GM18519 (cell line): Measurements from ENCODE around the gene MEI4.
"Not testable (repeated sequence)": the region's sequence is repeated elsewhere in the genome, so short reads cannot be mapped to it uniquely, and the experiment has no call there.

Experiments used
- ATAC-seq: cut with Tn5 transposase; IDR thresholded peaks from one replicate; pipeline ENCODE4 v1.9.1; 2021; ENCODE audit warnings: mild to moderate bottlenecking, moderate library complexity; ENCODE audit not compliant: unreplicated experiment, low FRiP score

Gene MEI4

DNA sequence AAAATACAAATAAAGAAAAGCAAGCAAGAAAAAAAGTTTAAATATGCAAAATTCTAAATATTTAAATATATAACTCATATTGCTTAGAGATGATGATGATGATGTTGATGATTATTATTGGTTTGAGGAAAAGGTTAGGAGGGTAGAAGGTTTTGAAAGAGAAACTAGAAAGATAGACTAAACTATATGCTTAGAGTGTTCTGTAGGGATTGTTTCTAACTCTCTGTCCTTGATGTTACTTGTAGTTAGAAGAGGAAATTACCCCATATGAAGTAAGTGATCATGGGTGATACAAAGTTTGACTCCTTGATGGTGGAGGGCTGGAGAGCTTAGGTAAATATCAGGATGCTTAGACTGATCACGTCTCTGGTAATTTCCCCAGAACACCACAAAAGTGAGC, 159.5 kb downstream of the MEI4 start:
- ATAC-seq = no peak

DNA sequence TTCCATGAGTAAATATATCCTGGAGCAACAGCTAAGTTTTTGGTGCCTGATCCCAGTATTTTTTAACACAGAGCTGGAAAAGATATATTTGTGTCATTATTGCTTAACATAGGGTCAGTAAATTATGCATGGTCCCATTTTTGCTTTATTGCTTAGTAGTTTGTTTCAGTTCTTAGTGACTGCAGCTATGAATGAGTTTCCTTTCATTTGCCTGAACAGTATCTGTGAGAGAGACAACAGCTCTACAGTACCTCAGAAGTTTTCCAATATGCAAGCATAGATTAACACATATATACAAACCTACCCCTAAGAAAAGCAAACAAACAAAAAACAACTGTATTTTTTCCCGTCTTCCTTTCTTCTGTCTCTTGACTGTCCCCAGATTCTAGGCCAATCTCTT, 160.3 kb downstream of the MEI4 start:
- no peak for ATAC-seq

DNA sequence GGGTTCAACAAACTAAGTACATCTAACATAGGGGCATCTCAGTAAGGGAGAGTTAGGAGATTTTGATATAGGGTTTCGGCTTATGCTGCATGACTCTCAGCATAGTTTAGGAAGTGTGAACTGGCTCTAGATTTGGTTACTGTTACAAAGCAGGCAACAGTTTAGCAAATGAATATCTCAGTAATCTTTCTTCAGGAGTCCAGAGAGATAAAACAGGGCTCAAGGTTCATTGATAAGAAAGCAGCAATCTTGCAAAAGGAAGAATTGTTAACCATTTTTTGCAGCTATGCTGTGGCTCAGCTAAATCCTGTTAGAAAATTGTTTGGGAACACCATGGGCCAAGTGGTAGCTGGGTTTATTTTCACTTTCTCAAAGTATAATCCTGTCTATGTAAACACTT, 161.3 kb downstream of the MEI4 start:
- no peak for ATAC-seq

DNA sequence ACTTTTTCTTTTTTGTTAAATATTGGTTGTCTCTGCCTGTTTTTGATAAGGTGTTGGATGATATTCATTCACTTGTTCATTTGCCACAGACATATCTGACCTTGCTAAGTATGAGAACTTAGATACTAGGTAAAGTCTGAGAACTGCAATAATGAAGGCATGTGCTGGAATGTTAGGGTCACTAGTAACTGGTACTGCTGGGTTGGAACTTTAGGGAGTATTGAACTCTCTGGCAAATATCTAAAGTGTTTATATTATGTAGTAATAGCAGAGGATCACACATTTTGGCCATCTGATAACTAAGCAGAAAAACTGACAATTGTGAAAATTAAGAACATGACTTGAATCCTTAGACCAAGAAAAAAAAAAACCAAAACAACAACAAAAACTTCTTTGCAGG, 162.7 kb downstream of the MEI4 start:
- no peak for ATAC-seq

DNA sequence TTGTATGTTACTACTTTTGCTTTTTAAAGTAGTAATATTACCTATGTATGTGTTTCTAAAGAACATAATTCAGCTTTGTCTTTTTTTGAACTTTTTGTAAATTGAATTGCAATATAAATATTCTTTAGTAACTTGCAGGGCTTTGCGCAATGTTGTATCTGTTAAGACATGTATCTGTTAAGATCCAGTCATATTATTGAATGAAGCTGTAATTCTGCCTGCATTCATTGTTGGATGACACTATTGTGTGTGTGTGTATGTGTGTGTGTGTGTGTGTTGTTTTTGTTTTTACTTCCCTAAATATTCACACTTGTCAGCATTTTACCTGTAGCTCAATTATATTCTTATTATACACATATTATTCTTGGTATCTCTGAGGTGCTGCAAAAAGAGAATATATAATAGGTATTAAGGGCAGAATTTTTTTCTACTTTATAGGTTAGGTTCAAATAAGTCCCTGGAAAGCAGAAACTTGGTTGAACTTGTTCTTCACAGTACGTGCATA, 164.0 kb downstream of the MEI4 start:
- ATAC-seq = no peak

DNA sequence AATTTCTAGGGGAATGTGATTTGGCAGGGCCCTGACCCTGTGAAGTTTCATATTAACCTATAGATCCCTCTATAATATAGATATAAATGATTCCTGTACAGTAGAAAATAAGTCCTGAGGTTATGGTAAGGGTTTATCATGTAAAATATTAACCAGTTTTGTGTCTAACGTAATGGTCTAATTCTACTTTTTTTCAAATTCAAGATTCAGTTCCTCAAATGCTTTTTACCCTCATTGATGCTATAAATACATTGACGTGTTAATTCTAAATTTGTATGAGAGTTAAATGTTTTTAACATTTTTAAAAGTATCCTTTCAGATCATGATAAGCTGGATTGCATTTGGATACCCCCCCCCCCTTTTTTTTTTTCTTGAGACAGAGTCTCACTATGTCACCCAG, 169.4 kb downstream of the MEI4 start:
- ATAC-seq = no peak

DNA sequence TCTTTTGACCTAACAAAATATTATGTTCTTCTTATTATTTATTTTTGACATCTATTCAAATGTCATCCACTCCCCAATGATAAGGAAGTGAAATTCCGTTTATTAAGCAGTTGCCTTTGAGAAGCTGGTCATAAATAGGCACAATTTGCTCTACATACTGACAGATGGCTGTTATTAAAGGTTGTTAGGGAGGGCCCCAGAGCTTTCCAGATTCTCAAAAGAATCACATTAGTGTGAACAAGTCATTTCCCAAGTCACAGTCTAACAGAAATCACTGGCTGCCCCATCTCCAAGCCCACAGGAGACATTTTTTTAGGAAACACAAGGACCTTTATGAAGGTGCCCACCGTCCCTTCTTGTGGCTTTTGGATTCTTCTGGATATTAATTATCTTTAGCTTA, 172.4 kb downstream of the MEI4 start:
- ATAC-seq = no peak

DNA sequence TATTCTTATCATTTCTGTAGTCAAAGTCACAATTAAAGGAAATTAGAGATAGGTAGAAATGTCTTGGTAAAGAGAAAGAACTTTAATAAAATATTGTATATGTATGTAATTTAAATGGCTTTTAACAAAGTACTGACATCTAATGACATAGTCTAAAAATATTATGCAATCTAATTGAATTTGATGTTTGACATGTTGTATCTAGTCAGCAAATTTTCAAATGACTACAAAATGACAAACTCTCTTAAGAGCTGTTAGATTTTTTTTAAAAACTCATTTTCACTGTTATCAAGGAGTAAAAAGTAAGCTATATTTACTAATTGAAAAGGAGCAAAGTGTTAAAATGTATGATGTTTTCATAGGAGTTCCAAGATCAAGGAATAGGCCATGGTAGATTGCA, 176.9 kb downstream of the MEI4 start:
- ATAC-seq = no peak

DNA sequence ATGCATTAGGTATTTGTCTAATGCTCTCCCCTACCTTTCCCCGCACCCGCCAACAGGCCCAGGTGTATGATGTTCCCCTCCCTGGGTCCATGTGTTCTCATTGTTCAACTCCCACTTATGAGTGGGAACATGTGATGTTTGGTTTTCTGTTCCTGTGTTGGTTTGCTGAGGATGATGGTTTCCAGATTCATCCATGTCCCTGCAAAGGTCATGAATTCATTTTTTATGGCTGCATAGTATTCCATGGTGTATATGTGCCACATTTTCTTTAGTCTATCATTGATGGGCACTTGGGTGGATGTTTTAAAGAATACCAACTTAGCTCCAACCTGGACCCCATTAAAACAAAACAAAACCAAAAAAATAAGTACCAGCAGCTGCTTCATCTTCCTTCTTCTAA, 180.9 kb downstream of the MEI4 start:
- ATAC-seq = not testable (repeated sequence)

DNA sequence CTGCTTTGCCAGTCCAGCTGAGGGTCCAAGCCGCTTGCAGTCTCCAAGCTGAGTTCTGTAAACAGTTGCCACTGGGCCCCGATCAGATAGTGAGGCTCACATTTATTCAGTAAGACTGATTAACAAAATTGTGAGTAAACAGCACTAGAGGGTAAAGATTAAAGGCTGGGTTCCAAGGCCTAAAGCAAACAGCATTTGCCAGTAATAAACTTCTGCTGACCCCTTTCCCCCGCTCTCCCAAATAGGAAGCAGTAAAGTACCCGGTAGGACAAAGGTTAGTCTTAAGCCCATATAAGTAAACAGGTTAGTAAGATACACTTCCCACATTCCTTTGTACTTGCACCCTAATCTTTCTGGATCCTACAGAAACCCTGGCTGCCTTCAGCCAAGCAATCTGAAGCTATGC, 181.8 kb downstream of the MEI4 start:
- no peak for ATAC-seq

DNA sequence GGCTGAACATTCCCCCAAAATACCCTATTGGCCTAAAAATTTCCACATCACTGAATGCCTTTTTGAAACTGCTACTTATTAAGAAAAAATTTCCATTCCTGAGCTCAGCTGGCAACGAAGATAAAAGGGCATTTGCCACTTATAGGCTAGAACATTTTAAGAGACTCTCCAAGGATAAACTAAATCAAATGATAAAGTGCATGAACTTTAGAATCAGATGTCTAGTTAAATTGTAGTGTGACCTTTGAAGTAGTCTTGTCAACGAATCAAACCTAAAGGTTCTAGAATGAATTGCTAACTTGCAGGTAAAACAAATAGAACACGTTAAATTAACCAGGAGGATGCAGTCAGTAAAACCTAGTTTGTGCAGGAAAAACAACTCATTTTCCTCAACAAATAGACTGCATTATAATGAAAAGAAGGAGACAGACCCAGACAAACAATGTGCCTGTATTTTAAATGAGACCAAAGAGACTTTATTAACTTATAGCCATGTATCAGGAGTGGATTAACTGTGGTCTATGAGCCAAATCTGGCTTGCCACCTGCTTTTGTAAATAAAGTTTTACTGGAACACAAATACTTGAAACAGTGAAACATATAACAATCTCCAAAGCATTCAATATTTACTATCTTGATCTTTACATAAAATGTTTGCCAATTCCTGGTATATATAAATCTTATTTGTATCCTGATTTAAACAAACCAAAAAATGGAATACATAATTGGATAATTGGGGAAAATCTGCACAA, 184.4 kb downstream of the MEI4 start:
- no peak for ATAC-seq

DNA sequence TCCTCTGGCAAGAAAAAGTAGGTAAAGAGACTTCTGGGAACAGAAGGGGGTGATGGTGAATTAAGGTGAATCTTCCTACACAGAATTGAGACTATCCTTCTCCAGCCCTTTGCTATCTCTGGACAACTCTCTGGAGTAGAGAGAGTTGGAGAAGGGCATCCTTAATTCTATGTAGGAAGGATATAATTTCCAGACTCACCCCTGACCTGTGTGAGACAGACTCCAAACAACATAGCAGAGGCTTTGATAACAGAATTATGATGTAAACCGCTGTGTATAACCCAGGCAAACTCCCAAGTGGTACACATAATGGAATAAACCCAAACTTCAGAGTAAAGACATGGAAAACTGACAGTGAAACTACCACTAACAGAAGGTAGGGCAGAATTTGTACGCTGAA, 186.5 kb downstream of the MEI4 start:
- no peak for ATAC-seq

DNA sequence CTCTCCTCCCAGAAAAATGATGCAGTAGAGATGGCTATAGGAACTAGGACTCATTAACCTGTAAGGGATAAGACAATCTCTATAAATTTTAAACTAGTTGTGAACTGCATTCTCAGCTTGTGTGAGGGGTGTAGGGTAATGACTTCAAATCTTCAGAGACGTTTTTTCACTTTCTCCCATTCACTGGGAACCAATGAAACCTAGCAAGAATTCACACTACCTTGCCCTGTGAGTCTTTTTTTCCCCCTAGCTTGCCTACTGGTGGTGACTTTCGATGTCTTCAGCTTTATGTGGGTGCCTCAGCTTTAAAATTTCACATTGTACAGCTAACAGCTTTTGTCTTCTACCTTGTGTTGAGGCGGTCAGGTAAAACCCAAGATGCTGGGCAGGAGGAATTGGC, 192.0 kb downstream of the MEI4 start:
- ATAC-seq = no peak

DNA sequence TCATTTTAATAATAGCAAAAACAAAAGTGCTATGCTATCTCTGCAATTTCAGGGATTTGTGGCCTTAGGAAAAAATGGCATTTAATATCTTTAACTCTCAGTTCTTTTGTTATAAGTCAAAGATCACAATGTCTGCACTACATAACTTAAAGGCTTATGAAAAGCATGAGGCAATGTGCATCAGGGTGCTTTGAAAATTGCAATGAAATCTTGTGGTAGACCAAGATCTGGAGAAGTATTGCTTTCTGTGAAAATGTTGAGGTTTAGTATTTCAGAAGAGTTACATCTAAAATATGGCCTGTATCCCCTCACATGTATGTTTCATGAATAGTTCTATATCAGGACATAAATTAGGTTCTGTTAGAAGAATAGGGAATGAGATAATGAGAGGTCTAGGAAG, 200.6 kb downstream of the MEI4 start:
- no peak for ATAC-seq

DNA sequence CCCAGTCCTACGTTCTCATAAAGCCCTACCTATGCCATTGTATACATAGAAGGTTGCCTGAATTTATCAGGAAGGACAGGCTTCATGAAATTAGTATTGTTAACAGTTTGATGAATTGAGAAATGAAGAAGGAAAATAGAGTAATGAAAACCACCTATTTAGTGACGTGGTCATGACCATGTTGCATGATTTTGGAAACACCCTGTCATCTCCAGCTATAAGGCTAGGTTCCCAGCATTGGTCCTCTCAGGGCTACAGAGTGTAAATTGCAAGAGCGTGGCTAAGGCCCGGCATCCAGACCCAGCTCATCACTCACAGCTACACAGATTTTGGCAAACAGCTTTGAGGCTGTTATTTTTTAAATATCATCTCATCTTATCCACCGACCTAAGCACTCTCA, 203.6 kb downstream of the MEI4 start:
- no peak for ATAC-seq

DNA sequence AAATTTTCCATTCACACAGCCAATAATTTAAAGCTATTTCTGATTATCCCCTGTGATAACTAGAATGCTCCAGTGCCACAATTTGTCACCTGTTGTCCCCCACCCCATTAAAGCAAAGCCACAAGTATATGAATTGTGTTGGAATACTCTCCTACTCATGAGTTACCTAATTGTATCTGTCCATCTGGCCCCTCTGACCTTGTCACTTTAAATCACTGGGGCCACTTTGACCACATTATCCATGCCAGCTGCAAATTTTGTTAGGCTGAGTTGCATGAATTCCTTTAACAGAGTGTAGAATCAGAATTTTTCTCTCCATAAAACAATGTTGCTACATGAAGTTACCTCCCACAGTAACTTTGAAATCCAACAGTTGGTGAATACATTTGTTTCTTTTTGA, 204.6 kb downstream of the MEI4 start:
- ATAC-seq = no peak

DNA sequence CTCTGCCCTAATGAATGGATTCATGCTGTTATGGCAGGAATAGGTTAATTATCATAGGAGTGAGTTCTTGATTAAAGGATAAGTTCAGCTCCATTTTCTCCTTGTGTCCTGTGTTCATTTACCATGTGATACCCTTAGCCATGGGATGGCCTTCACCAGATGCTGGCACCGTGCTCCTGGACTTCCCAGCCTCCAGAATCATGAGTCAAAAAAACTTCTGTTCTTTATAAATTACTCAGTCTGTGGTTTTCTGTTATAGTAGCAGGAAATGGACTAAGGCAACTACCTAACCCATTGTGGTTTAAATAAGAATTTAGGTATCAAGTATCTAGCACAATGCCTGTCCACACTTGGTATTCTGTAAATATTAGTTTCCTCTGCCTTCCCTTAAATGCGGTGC, 223.5 kb downstream of the MEI4 start:
- no peak for ATAC-seq

DNA sequence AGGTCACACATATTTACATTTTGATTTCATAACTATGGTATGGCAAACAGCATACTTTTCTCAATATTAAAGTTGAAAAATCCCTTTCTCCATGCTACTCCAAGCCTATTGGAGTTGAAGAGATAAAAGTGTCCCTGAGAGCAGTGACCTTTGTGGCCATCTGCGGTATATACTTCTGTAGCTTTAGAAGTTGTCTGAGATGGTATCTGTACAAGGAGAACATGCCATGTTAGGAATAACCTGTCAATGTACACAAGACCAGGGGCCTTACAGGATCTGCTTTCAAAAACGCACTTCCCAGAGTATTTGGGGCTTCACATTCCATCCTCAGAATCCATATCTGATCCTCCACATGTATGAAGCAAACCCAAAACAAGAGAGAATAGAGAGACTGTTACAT, 226.7 kb downstream of the MEI4 start:
- ATAC-seq = no peak

DNA sequence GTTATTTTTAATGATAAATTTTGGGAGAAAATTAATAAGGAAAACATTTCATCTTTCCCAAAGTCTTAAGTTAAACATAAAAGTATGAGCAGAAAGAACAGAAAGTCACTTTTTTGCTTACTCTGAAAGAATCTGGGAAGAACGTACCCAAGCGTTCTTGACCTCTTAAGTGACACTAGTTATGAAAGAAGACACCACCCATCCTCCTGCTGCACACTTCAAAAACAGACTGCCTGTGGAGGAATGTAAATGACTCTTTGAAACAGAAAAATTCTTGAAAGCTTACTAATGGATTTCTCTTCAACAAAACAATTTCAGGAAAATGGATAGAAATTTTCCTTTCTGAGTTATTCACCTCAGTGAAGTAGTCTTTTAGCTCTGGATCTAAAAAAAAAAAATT, 227.7 kb downstream of the MEI4 start:
- no peak for ATAC-seq

DNA sequence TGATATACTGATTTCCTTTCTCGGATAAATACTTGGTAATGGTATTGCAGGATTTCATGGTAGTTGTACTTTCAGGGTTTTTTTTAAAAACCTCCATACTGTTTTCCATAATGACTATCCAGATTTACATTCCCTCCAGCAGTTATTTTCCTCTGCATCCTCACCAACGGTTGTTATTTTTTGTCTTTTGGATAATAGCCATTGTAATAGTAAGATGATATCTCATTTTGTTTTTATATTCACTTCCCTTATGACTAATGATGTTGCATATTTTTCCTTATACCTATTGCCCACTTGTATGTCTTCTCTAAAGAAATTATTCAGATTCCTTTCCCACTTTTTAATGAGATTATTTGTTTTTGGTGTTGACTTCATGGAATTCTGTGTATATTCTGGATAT, 231.0 kb downstream of the MEI4 start:
- no peak for ATAC-seq

DNA sequence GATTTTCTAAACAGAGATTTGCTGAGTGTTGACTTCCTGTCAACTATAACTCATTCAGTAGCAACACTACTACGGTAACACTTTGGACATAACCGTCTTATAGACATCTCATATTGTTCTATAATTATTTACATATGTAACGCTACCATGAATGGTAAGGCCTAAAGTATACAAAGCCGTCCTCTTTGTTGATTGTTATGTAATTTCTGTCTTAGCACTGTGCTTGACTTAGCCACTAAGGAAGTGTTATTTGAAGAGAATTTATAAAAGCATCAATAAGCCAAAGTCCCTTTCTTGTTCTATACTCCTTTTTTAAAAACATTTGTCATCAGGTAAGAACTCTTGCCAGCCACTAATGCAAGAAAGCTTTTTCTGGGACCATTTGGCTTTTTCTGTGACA, 240.6 kb downstream of the MEI4 start:
- no peak for ATAC-seq

DNA sequence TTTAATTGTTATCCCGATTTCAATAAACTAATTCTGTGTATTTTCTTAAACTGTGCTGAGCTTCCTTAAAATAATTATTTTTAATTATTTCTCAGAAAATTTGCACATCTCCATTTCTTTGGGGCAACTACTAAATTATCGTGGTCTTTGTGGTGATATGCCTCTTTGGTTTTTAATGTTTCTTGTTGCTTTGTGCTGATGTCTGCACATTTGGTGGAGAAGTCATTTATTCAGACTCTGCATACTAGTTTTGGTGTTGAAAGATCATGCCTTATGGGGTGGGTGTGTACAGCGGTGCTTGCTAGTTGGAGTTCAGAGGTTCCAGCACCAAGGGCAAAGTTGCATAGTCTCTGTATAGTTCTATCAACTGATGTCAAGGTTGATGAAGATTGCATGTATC, 253.2 kb downstream of the MEI4 start:
- ATAC-seq = no peak

DNA sequence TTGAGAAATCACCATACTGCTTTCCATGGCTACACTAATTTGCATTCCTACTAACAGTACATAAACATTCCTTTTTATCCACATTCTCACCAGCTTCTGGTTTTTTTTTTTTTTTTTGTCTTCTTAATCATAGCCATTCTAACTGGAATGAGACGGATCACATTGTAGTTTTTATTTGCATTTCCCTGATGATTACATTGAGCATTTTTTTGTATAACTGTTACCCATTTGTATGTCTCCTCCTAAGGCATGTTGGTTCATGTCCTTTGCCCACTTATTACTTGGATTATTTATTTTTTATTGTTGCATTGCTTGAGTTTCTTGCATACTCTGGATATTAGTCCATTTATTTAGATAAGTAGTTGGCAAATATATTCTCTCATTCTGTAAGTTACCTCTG, 258.0 kb downstream of the MEI4 start:
- ATAC-seq = no peak
